HG02588 (cell line): Measurements from ENCODE around the gene CDH3.

Experiments used
- ATAC-seq: cut with Tn5 transposase; IDR thresholded peaks from one replicate; pipeline ENCODE4 v1.9.1; 2021; ENCODE audit warnings: mild to moderate bottlenecking, moderate library complexity; ENCODE audit not compliant: unreplicated experiment

Gene CDH3

GRCh38 chr16:68734782-68735181 lies 89.7 kb downstream of the CDH3 start:
- ATAC-seq, result no peak

GRCh38 chr16:68736561-68736960 lies 91.5 kb downstream of the CDH3 start:
- no peak for ATAC-seq

GRCh38 chr16:68737046-68737729 lies 92.1 kb downstream of the CDH3 start, which contains the start of gene CDH1:
CDH1 (plus strand) TSS chr16:68737292; CDS start chr16:68737416, 124 bp downstream.
- no peak for ATAC-seq

- ATAC-seq, result no peak
Measured at GRCh38 chr16:68737730-68738629, 92.9 kb downstream of the CDH3 start.

DNA sequence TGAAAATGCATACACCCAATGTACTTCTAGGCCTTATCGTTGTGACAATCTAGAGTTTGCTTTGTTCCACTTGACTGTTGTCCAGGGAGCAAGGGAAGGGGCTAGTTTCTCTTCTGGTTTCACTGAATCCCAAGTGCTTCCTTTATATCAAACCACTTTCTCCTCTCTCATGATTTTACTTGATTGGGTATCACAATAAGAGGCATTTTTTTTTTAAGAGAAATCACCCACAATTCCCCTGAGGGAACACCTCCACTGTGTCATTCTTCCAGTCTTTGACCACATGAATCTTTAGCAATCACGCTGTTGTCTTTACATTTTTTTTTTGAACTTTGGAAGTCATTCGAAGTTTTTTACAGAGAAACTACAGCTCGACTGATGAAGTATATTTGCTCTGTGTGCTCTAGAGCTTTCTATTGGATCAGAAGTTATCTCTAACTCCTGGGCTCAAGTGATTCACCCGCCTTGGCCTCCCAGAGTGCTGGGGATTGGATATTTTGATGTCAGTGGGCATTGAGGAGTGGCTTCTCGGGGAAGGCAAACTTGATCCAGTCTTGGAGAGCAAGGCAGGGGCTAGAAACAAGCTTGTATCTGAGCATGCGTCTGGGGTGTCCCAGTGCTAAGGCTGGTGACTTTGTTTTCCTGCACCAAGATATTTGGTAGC lies 95.0 kb downstream of the CDH3 start:
- no peak for ATAC-seq

GRCh38 chr16:68740628-68741346 lies 95.7 kb downstream of the CDH3 start:
- no peak for ATAC-seq

GRCh38 chr16:68743664-68744063 lies 98.6 kb downstream of the CDH3 start:
- no peak for ATAC-seq

DNA sequence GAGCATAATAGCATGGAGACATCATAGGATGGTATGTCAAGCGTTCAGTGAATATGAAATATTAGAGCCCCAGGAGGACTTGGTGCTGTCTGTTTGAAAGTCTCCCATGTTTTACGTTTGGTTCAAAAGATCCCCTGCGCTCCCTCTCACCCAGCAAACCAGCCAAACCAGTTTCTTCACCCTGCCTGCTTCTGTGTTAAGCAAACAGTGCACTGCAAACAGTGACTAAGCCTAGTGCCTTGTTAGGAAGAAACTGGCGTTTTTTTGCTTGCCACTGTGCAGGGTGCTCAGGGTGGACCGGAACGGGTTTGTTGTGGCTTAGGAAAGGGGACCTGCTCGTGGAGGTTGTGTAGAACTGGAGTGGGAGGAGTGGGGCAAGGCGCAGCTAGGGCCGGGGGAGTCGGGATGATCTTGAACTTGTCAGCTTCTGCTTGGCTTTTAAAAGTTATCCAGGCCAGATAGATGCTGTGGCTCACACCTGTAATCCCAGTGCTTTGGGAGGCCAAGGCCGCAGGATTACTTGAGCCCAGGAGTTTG lies 99.7 kb downstream of the CDH3 start:
- ATAC-seq, result no peak

DNA sequence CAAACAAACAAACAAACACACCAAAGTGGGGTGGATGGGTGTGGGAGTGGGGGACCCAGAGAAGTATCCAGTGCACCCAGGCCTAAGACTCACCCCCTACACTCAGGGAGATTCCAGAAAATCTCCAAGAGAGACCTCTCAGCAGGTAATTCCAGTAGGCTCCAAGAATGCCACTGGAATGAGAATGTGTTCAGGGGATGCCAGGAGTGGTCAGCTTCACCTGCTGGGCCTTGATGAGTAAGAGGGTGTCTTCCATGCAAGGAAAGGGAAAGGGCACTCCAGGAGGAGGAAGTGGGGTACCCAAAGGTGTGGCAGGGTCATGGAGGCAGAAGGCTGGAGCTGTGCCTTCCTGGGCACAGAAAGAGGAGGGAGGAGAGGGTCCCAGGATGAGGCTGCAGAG lies 101.8 kb downstream of the CDH3 start:
- ATAC-seq, result no peak

DNA sequence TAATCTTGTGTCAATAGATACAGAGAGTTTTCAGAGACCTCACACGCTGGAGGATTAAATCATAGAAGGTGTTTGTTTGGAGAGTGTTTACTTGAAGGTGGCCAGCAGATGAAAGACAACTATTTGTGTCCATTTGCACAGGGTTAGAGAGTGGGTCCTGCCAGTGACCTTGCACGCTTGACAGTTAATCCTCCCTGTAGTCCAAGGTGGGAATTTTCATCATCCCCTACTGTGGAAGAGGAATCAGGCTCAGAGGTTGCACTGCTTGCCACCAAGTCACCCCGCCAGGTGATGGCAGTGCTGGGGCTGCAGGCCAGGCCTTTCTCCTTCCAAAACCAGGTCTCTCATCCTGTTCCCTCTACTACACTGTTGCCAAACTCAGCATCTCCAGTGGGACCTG lies 104.3 kb downstream of the CDH3 start:
- ATAC-seq, result no peak
